Fibroblast of mammary gland (primary cell): ENCODE measurements around the gene MBL2.

Experiments used
- DNase-seq: peaks from one replicate; pipeline ENCODE4 v3.0.0-alpha.2; 2010; ENCODE audit warnings: low read depth
- H3K4me3 ChIP-seq: 2 replicates; pipeline ENCODE4 v1.5.1; 2011; ENCODE audit warnings: low read depth, mild to moderate bottlenecking, low read length, moderate library complexity; ENCODE audit not compliant: control insufficient read depth
- TF ChIP-seq, protein P1 (sequence below): conservative IDR thresholded peaks from 2 replicates; pipeline ENCODE4 v1.5.1; 2011; ENCODE audit warnings: low read depth, low read length, inconsistent platforms; ENCODE audit not compliant: control insufficient read depth, insufficient read depth

The MBL2 gene

DNA sequence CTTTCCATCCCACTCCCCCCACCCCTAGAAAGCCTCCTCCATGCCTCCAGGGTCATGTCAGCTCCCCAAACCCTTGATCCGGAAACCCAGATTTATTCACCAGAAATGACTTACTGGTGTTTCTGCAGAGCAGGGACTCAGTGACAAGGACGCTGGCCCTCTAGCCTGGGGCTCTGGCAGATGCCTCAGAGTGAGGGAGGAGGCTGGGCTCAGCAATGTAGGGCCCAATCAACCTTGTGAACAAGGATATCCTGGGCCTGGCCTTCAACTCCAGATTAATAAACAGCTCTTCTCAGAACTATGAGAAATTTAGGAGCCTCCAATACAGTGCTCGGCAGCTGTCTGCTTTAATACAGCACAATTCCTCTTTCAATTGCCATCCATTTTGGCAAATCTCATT lies at the start of gene MBL2:
Gene MBL2, minus strand, starts transcription at position 162 of the 400 bp plus-strand sequence. CDS start 1,149 bp downstream, outside the sequence.
- TF ChIP-seq, protein P1, sequence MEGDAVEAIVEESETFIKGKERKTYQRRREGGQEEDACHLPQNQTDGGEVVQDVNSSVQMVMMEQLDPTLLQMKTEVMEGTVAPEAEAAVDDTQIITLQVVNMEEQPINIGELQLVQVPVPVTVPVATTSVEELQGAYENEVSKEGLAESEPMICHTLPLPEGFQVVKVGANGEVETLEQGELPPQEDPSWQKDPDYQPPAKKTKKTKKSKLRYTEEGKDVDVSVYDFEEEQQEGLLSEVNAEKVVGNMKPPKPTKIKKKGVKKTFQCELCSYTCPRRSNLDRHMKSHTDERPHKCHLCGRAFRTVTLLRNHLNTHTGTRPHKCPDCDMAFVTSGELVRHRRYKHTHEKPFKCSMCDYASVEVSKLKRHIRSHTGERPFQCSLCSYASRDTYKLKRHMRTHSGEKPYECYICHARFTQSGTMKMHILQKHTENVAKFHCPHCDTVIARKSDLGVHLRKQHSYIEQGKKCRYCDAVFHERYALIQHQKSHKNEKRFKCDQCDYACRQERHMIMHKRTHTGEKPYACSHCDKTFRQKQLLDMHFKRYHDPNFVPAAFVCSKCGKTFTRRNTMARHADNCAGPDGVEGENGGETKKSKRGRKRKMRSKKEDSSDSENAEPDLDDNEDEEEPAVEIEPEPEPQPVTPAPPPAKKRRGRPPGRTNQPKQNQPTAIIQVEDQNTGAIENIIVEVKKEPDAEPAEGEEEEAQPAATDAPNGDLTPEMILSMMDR: no peak
- no peak for DNase-seq
- H3K4me3 ChIP-seq: no peak within 1 kb of the TSS

DNA sequence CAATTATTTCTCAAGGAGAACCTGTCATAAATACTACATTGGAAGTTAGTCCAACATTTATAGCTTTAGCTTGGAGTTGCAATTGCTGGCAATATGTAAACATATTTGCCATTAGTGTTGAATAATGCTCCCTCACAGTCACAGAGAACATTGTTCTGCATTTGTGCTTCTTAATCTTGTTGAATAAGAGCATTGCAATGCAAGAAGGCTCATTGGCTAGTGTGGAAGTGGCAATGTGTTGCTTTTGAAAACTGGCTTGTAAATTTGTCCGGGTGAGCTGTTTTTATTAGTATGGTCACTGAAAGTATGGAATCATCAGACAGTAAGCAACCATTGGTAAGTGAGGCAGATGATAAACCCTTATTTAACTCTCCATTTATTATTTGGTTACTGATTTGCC lies 47.7 kb upstream of the MBL2 start:
- no peak overlapping the region for H3K4me3 ChIP-seq
- no peak for DNase-seq
- TF ChIP-seq, protein P1: no peak

DNA sequence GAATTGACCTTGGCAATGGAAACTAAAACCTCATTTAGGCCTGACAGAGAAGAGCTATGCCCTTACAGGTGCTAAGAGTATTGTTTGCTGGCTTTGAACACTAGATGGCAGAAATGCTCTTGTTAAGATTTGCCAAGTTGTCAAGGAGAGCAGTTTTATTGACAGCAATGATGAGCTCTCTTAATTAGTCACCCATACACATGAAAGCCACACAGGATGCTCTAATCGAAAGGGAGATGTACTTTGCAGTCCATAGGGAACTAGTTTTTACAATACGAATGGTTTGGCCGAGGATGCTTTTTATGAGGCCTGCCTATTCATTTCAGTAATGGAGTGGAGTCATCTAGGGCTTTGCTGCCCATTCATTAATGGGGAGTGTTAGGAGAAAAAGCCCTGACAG lies 45.4 kb upstream of the MBL2 start:
- DNase-seq: peak; percentile 25
- no peak overlapping the region for H3K4me3 ChIP-seq

DNA sequence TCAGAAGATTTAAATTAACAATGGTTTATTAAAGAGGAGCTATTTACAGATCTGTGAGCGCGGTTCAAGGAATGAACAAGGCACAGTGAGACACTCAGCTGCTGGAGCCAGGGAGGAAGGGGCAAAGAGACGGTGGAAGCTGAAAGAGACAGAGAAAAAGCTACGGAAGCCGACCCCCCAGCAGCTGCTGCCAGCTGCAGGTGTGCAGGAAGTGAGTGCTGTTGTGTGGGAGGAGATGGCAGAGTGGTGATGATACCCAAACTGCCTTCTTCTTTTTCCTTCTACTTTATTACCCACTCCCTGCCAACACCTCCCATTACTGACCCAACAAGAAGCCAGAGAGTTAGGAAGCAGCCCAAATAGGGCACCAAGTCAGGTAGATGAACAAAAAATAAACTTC lies 41.9 kb upstream of the MBL2 start:
- H3K4me3 ChIP-seq: no peak overlapping the region
- DNase-seq: no peak
- TF ChIP-seq, protein P1: no peak

More for the DNA sequence above, 45.4 kb upstream of the MBL2 start:
- TF ChIP-seq, protein P1: peak; percentile 37

DNA sequence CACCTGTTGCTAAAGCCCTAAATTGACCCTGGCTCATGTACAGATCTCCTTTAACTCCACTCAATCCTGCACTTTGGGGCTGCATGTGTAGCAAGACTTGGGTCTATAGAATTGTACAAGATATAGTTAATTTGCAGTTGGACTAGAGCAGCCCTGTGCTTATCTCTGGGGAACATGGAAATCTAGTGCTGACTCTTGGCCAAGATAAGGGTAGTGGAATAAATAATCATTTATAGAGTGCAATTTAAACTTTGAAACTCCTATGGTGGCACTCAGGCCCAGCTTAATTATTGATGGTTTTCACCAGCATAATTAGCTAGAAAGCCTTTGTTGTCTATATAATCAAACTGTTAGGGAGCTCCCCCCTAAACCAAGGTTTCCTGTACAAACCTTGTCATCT lies 39.2 kb upstream of the MBL2 start:
- no peak for DNase-seq
- TF ChIP-seq, protein P1: no peak
- H3K4me3 ChIP-seq: no peak overlapping the region

DNA sequence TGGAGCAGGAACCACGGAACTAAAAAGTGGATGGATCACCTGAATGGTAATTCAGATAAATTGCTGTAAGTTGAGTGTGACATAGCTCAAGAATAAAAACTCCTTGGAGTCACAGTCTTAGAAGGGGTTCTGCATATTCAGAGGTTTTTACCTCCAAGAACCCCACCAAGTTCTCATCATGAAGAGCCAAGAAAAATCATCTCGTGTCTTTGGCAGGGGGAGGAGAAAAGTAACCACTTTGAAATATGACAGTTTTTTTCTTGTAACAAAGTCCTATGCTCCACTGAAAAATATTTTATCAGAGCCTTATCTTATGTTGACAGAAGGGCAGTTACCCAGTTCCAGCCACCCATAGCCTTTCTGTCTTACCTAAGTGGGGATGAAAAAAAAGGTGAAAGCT lies 38.2 kb upstream of the MBL2 start:
- no peak for DNase-seq
- TF ChIP-seq, protein P1: no peak
- no peak overlapping the region for H3K4me3 ChIP-seq

DNA sequence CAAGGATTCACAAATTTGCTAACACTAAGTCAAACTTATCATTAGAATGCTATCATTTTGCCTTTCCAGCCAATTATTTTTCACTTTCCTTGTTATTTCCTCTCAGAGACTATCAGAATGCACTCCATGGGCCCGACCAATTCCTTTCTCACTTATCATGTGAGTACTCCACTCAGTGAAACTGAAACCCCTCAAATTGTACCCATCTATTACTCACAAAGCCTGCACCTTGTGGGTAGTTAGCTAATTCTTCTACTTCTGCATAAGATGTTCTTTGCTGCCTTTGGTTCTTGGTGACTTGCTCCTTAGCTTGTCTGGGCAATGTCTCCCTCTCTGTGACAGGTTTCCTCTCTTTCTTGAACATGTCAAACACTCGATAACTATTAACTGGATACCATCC lies 35.2 kb upstream of the MBL2 start:
- no peak overlapping the region for H3K4me3 ChIP-seq
- no peak for DNase-seq
- TF ChIP-seq, protein P1: no peak
